A549 treated with Hydrocortisone at 1 μM for 4 hours (cell line): ENCODE measurements around the gene HMGB2. TPM values are rescaled to one million over a fixed set of nuclear protein-coding genes. Genes with fewer than 3 reads are reported as not detected.

Experiments
- total RNA-seq: library from RNA; stranded (reverse); fragments of 200-300 nt; extraction: Qiagen RNA extraction; gene quantifications from 5 replicates; pipeline ENCODE4 v1.2.3, GENCODE V29; 2022

The HMGB2 gene
- total RNA-seq: 94.6 to 123 TPM (median 113 TPM) in 5 replicates

GRCh38 chr4:173334085-173334890 lies at the start of gene HMGB2:
Gene HMGB2, minus strand, starts transcription at chr4:173334358. Its CDS starts 709 bp downstream, at chr4:173333649.

GRCh38 chr4:173370477-173371291 lies 36.5 kb upstream of the HMGB2 start, which contains the start of gene SAP30:
Gene SAP30, plus strand, starts transcription at chr4:173370954. Its CDS starts 229 bp downstream, at chr4:173371183.

Other genes starting within 250 kb of the HMGB2 start
- gene GALNT7, start 165.5 kb downstream of the HMGB2 start, total RNA-seq: 20.3 to 35.3 TPM (median 24.6 TPM) in 5 replicates
- 22.4 to 25.4 TPM (median 24.3 TPM) in 5 replicates for gene SAP30, start 36.6 kb upstream of the HMGB2 start, total RNA-seq
- gene SCRG1, start 64.8 kb upstream of the HMGB2 start, total RNA-seq: not detected in 5 replicates
- 0.32 to 0.66 TPM (median 0.50 TPM) in 5 replicates for gene HAND2, start 195.9 kb upstream of the HMGB2 start, total RNA-seq